PC-3 (cell line): ENCODE data around the gene SPRING1.

Experiments used
- EZH2 ChIP-seq: fragments of 300-600 bp; sonication (generic); IDR thresholded peaks from one replicate; pipeline ENCODE4 v1.6.1; 2017; ENCODE audit warnings: antibody characterized with exemption, mild to moderate bottlenecking, low read length; ENCODE audit not compliant: unreplicated experiment
- TF ChIP-seq, protein P1 (sequence below): fragments of 300-600 bp; sonication (generic); conservative IDR thresholded peaks from 2 replicates; pipeline ENCODE4 v1.5.1; 2017; ENCODE audit warnings: antibody characterized with exemption, low read depth, mild to moderate bottlenecking, low read length

DNA sequence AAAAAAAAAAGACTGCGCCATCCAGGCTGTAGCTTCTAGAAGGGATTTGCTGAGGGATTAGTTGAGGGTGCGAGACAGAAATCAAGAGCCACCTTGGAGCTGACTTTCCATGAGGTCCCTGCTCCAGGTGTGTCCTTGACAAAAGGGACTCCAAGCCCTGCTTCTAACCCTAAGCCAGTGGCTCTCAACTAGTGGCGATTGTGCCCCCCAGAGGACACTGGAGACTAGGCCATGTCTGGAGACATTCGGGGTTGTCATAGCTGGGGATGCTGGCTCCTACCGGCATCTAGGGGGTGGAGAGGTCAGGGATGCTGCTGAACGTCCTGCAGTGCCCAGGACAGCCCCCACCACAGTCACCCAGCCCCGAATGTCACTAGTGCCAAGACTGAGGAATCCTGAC is 40.6 kb downstream of the SPRING1 start:
- TF ChIP-seq, protein P1, sequence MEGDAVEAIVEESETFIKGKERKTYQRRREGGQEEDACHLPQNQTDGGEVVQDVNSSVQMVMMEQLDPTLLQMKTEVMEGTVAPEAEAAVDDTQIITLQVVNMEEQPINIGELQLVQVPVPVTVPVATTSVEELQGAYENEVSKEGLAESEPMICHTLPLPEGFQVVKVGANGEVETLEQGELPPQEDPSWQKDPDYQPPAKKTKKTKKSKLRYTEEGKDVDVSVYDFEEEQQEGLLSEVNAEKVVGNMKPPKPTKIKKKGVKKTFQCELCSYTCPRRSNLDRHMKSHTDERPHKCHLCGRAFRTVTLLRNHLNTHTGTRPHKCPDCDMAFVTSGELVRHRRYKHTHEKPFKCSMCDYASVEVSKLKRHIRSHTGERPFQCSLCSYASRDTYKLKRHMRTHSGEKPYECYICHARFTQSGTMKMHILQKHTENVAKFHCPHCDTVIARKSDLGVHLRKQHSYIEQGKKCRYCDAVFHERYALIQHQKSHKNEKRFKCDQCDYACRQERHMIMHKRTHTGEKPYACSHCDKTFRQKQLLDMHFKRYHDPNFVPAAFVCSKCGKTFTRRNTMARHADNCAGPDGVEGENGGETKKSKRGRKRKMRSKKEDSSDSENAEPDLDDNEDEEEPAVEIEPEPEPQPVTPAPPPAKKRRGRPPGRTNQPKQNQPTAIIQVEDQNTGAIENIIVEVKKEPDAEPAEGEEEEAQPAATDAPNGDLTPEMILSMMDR: peak; percentile 64
- no peak for TF ChIP-seq EZH2
